Esophagus (tissue), 2 donors: ENCODE results near the gene ZNF319. TPM values are rescaled to one million over a fixed set of nuclear protein-coding genes. Genes with fewer than 3 reads are reported as not detected.

Experiments
- H3K27ac ChIP-seq, 2 donors: one replicate each; pipeline ENCODE4 v1.5.1; 2013; ENCODE audit warnings: low read depth in 2 of 2, mild to moderate bottlenecking in 2 of 2, inconsistent platforms in 1 of 2, low read length in 1 of 2, moderate library complexity in 1 of 2
- H3K27me3 ChIP-seq, 2 donors: one replicate each; pipeline ENCODE4 v1.6.1; 2013; ENCODE audit warnings: low read length in 2 of 2, control low read depth in 1 of 2, mild to moderate bottlenecking in 1 of 2; ENCODE audit not compliant: insufficient read depth in 2 of 2, control insufficient read depth in 1 of 2
- H3K36me3 ChIP-seq, 2 donors: one replicate each; pipeline ENCODE4 v1.6.1; 2013; ENCODE audit warnings: low read length in 1 of 2; ENCODE audit not compliant: control insufficient read depth in 2 of 2, insufficient read depth in 2 of 2
- H3K4me1 ChIP-seq, 2 donors: one replicate each; pipeline ENCODE4 v1.6.1; 2013; ENCODE audit warnings: low read length in 1 of 2; ENCODE audit not compliant: control insufficient read depth in 2 of 2, insufficient read depth in 2 of 2
- H3K4me3 ChIP-seq, 2 donors: one replicate each; pipeline ENCODE4 v1.5.1; 2013; ENCODE audit warnings: low read length in 2 of 2, mild to moderate bottlenecking in 2 of 2, low read depth in 1 of 2, moderate library complexity in 1 of 2
- H3K9me3 ChIP-seq, 2 donors: one replicate each; pipeline ENCODE4 v1.6.1; 2013; ENCODE audit warnings: mild to moderate bottlenecking in 2 of 2, low read depth in 1 of 2, low read length in 1 of 2, moderate library complexity in 1 of 2; ENCODE audit not compliant: control insufficient read depth in 2 of 2, insufficient read depth in 1 of 2
- WGBS, 2 donors: extraction: QIAGEN DNeasy Blood & Tissue Kit; methylation state at CpG; one replicate each; pipeline ENCODE4 v1.1.7; 2013; 5-methylcytosine and 5-hydroxymethylcytosine counted together
- polyA plus RNA-seq, 2 donors: library from polyadenylated mRNA; stranded (reverse); fragments of 200-250 nt; gene quantifications; one replicate each; pipeline ENCODE4 v1.2.3, GENCODE V29; 2013
- donor health status: healthy with polysubstance abuse.
- donor health status: Bipolar disorder and iron deficiency.

ZNF319 gene
- polyA plus RNA-seq, 2 donors, result 2.5 to 3.7 TPM

GRCh38 chr16:57969451-57970123 is 30.9 kb downstream of the ZNF319 start:
- Histone ChIP-seq H3K9me3 (no peaks in the 10 kb centered on the region), H3K4me1 (no peaks in the 10 kb centered on the region), H3K36me3 (no peaks in the 10 kb centered on the region), H3K27ac (no peak overlapping the region), H3K27me3 (no peaks in the 10 kb centered on the region), H3K4me3 (no peak overlapping the region)
- 80 to 83% methylated on average over 10 of the region's 10 CpGs for WGBS, 2 donors

- H3K4me1 ChIP-seq, result no peaks in the 10 kb centered on the region
- no peaks in the 10 kb centered on the region for H3K9me3 ChIP-seq
- H3K27ac ChIP-seq, result no peak overlapping the region
- H3K4me3 ChIP-seq, result no peak overlapping the region
- no peaks in the 10 kb centered on the region for H3K27me3 ChIP-seq
- no peaks in the 10 kb centered on the region for H3K36me3 ChIP-seq
These were observed 32.6 kb downstream of the ZNF319 start for GRCh38 chr16:57967916-57968315.

GRCh38 chr16:57966986-57967385 is 33.5 kb downstream of the ZNF319 start:
- no peak overlapping the region for H3K4me3 ChIP-seq

GRCh38 chr16:57966204-57966771 is 34.2 kb downstream of the ZNF319 start:
- H3K4me3 ChIP-seq, result no peak overlapping the region
- H3K9me3 ChIP-seq, result no peaks in the 10 kb centered on the region
- no peak overlapping the region for H3K27ac ChIP-seq
- H3K4me1 ChIP-seq, result no peaks in the 10 kb centered on the region
- H3K27me3 ChIP-seq, result no peaks in the 10 kb centered on the region
- WGBS, 2 donors, result 28 to 34% methylated on average over 4 of the region's 4 CpGs
- H3K36me3 ChIP-seq, result no peaks in the 10 kb centered on the region

More at GRCh38 chr16:57966986-57967385, 33.5 kb downstream of the ZNF319 start:
- H3K36me3 ChIP-seq, result no peaks in the 10 kb centered on the region
- H3K4me1 ChIP-seq, result no peaks in the 10 kb centered on the region
- no peak overlapping the region for H3K27ac ChIP-seq
- no peaks in the 10 kb centered on the region for H3K9me3 ChIP-seq
- WGBS, 2 donors, result 87 to 91% methylated on average over 9 of the region's 9 CpGs
- no peaks in the 10 kb centered on the region for H3K27me3 ChIP-seq

- no peak overlapping the region for H3K27ac ChIP-seq
- H3K36me3 ChIP-seq, result no peaks in the 10 kb centered on the region
- H3K4me3 ChIP-seq, result no peak overlapping the region
- no peaks in the 10 kb centered on the region for H3K9me3 ChIP-seq
- H3K27me3 ChIP-seq, result no peaks in the 10 kb centered on the region
- WGBS, 2 donors, result 79 to 87% methylated on average over 10 of the region's 10 CpGs
- no peaks in the 10 kb centered on the region for H3K4me1 ChIP-seq
These were observed 36.2 kb downstream of the ZNF319 start for GRCh38 chr16:57964157-57964700.

GRCh38 chr16:57962756-57963155 is 37.7 kb downstream of the ZNF319 start:
- Histone ChIP-seq H3K4me3 (no peak overlapping the region), H3K36me3 (no peaks in the 10 kb centered on the region), H3K27ac (no peak overlapping the region), H3K27me3 (no peaks in the 10 kb centered on the region), H3K9me3 (no peaks in the 10 kb centered on the region), H3K4me1 (no peaks in the 10 kb centered on the region)
- 78 to 80% methylated on average over 8 to 9 of the region's 9 CpGs for WGBS, 2 donors

- Histone ChIP-seq H3K4me3 (no peak overlapping the region), H3K4me1 (no peaks in the 10 kb centered on the region), H3K27me3 (no peaks in the 10 kb centered on the region), H3K9me3 (no peaks in the 10 kb centered on the region), H3K27ac (no peak overlapping the region), H3K36me3 (no peaks in the 10 kb centered on the region)
- WGBS, 2 donors, result 68 to 71% methylated on average over 5 of the region's 5 CpGs
These were observed 38.4 kb downstream of the ZNF319 start for GRCh38 chr16:57962046-57962445.

- H3K4me3 ChIP-seq, result no peak overlapping the region
- 67 to 81% methylated on average over 2 of the region's 2 CpGs for WGBS, 2 donors
- H3K27me3 ChIP-seq, result no peaks in the 10 kb centered on the region
- H3K36me3 ChIP-seq, result no peaks in the 10 kb centered on the region
- H3K9me3 ChIP-seq, result no peaks in the 10 kb centered on the region
- H3K4me1 ChIP-seq, result no peaks in the 10 kb centered on the region
- H3K27ac ChIP-seq, result no peak overlapping the region
These were observed 38.9 kb downstream of the ZNF319 start for GRCh38 chr16:57961538-57961937.

- H3K36me3 ChIP-seq, result no peaks in the 10 kb centered on the region
- no peaks in the 10 kb centered on the region for H3K9me3 ChIP-seq
- 89 to 90% methylated on average over 7 of the region's 7 CpGs for WGBS, 2 donors
- H3K27me3 ChIP-seq, result no peaks in the 10 kb centered on the region
- H3K4me3 ChIP-seq, result no peak overlapping the region
- no peaks in the 10 kb centered on the region for H3K4me1 ChIP-seq
- H3K27ac ChIP-seq, result no peak overlapping the region
These were observed 39.5 kb downstream of the ZNF319 start for GRCh38 chr16:57960826-57961472.
